K562 (cell line): Measurements from ENCODE around the gene BNIP2.

ENCODE experiments used
- CTCF ChIP-seq, 3 experiments: IDR thresholded peaks in 2 of 3; conservative IDR thresholded peaks in 1 of 3; 2 replicates each; pipeline ENCODE4 v1.5.1; 2011 to 2012; ENCODE audit warnings: low read length in 3 of 3, mild to moderate bottlenecking in 3 of 3, control low read depth in 2 of 3, improper control_type of control experiment in 1 of 3, inconsistent platforms in 1 of 3, low read depth in 1 of 3, mixed read lengths in 1 of 3, moderate library complexity in 1 of 3; ENCODE audit not compliant: insufficient read depth in 2 of 3
- FOS ChIP-seq: IDR thresholded peaks from 3 replicates; pipeline ENCODE4 v1.6.1; 2011; ENCODE audit not compliant: insufficient read length; ENCODE audit errors: extremely low read depth
- GTF2E2 ChIP-seq: fragments of 200-800 bp; sonication (Bioruptor generic); IDR thresholded peaks from 2 replicates; pipeline ENCODE4 v1.6.1; 2016; ENCODE audit warnings: missing genetic modification characterization, missing compliant biosample characterization
- LEF1 ChIP-seq: fragments of 450-650 bp; IDR thresholded peaks from 2 replicates; pipeline ENCODE4 v1.6.1; 2016; ENCODE audit warnings: mild to moderate bottlenecking
- RFX5 ChIP-seq: IDR thresholded peaks from 2 replicates; pipeline ENCODE4 v1.6.1; 2011; ENCODE audit warnings: low read depth, mild to moderate bottlenecking, improper control_type of control experiment, low read length
- SMC3 ChIP-seq: conservative IDR thresholded peaks from 2 replicates; pipeline ENCODE4 v1.6.1; 2011; ENCODE audit warnings: low read depth, low read length, improper control_type of control experiment; ENCODE audit not compliant: insufficient read depth
- TRIM24 ChIP-seq, 2 experiments: fragments of 450-650 bp; IDR thresholded peaks; 2 replicates each; pipeline ENCODE4 v1.6.1; 2016
- ZBTB26 ChIP-seq: fragments of 450-650 bp; formaldehyde crosslinking; IDR thresholded peaks from 2 replicates; pipeline ENCODE4 v1.4.0; 2022; ENCODE audit warnings: missing genetic modification characterization
- ZFP91 ChIP-seq: sonication (generic); formaldehyde crosslinking; IDR thresholded peaks from 2 replicates; pipeline ENCODE4 v1.8.0; 2022; ENCODE audit warnings: mild to moderate bottlenecking, missing genetic modification reagents
- ZNF512 ChIP-seq: IDR thresholded peaks from 2 replicates; pipeline ENCODE4 v1.6.1; 2016; ENCODE audit warnings: missing genetic modification characterization, missing compliant biosample characterization

GRCh38 chr15:59614153-59614552, 75.0 kb downstream of the BNIP2 start:
- TF ChIP-seq ZFP91 (no peak), LEF1 (no peak), TRIM24 (IDR thresholded peaks at IDR 0.05) (no peak), CTCF (IDR thresholded peaks at IDR 0.05 in 2 of 3, conservative IDR thresholded peaks at IDR 0.05 in 1 of 3; ENCODE audit: insufficient read depth in 2 of 3, low read depth in 1 of 3, low read length in 3 of 3) (no peak), FOS (no peak), ZBTB26 (no peak), SMC3 (no peak), ZNF512 (tag) (no peak), RFX5 (no peak), GTF2E2 (no peak)
